ENCODE results near the gene KNDC1.
"Not testable (repeated sequence)": the region's sequence is repeated elsewhere in the genome, so short reads cannot be mapped to it uniquely, and the experiment has no call there.

The KNDC1 gene

GRCh38 chr10:133159950-133160825, at the start of gene KNDC1:
TSS of gene KNDC1 (plus strand) at chr10:133160219. CDS start at chr10:133160468, 249 bp downstream.
- DNase-seq: no peak

GRCh38 chr10:133110609-133111275, 49.3 kb upstream of the KNDC1 start:
- DNase-seq: no peak

- not testable (repeated sequence) for DNase-seq
Measured at GRCh38 chr10:133111640-133112039, 48.4 kb upstream of the KNDC1 start.

GRCh38 chr10:133113146-133113830, 46.7 kb upstream of the KNDC1 start:
- no peak for DNase-seq

- DNase-seq: no peak
Measured at GRCh38 chr10:133113847-133114246, 46.2 kb upstream of the KNDC1 start.

- DNase-seq: no peak
Measured at GRCh38 chr10:133114251-133114650, 45.8 kb upstream of the KNDC1 start.

GRCh38 chr10:133114726-133115452, 45.1 kb upstream of the KNDC1 start:
- DNase-seq: no peak

GRCh38 chr10:133115453-133115842, 44.6 kb upstream of the KNDC1 start:
- DNase-seq: no peak

- DNase-seq: no peak
Measured at GRCh38 chr10:133115976-133116375, 44.0 kb upstream of the KNDC1 start.

GRCh38 chr10:133116455-133116854, 43.6 kb upstream of the KNDC1 start:
- DNase-seq: no peak

GRCh38 chr10:133117036-133117687, 42.9 kb upstream of the KNDC1 start:
- DNase-seq: no peak

- no peak for DNase-seq
Measured at GRCh38 chr10:133117688-133118071, 42.3 kb upstream of the KNDC1 start.

GRCh38 chr10:133121479-133121878, 38.5 kb upstream of the KNDC1 start:
- DNase-seq: no peak

GRCh38 chr10:133122171-133122935, 37.7 kb upstream of the KNDC1 start:
- no peak for DNase-seq

GRCh38 chr10:133123050-133123745, 36.8 kb upstream of the KNDC1 start:
- DNase-seq: no peak

- no peak for DNase-seq
Measured at GRCh38 chr10:133123746-133124356, 36.2 kb upstream of the KNDC1 start.

GRCh38 chr10:133124357-133125211, 35.4 kb upstream of the KNDC1 start:
- DNase-seq: no peak

- DNase-seq: no peak
Measured at GRCh38 chr10:133125901-133126300, 34.1 kb upstream of the KNDC1 start.
